ENCODE data around the gene ETS2. TPM values are rescaled to one million over a fixed set of nuclear protein-coding genes. Genes with fewer than 3 reads are reported as not detected.
"Not testable (repeated sequence)": the region's sequence is repeated elsewhere in the genome, so short reads cannot be mapped to it uniquely, and the experiment has no call there.

The ETS2 gene
- total RNA-seq, 1 donor from 2014 or later: 8.2 TPM

GRCh38 chr21:38837806-38838461 lies 32.2 kb downstream of the ETS2 start:
- no peak for DNase-seq (ENCODE audit: low read depth)

GRCh38 chr21:38838598-38839327 lies 33.0 kb downstream of the ETS2 start:
- no peak for DNase-seq (ENCODE audit: low read depth)

- peak; percentile 58 for DNase-seq (ENCODE audit: low read depth)
Measured at GRCh38 chr21:38839328-38840286, 33.9 kb downstream of the ETS2 start.

GRCh38 chr21:38840456-38841300 lies 34.9 kb downstream of the ETS2 start:
- DNase-seq (ENCODE audit: low read depth): no peak

- DNase-seq (ENCODE audit: low read depth): no peak
Measured at GRCh38 chr21:38841472-38841871, 35.7 kb downstream of the ETS2 start.

- no peak for DNase-seq (ENCODE audit: low read depth)
Measured at GRCh38 chr21:38842079-38842478, 36.4 kb downstream of the ETS2 start.

GRCh38 chr21:38843379-38843778 lies 37.6 kb downstream of the ETS2 start:
- DNase-seq (ENCODE audit: low read depth): no peak

GRCh38 chr21:38843806-38844503 lies 38.2 kb downstream of the ETS2 start:
- DNase-seq (ENCODE audit: low read depth): peak; percentile 14

GRCh38 chr21:38845374-38845773 lies 39.6 kb downstream of the ETS2 start:
- not testable (repeated sequence) for DNase-seq (ENCODE audit: low read depth)

- DNase-seq (ENCODE audit: low read depth): no peak
Measured at GRCh38 chr21:38847556-38847955, 41.8 kb downstream of the ETS2 start.

- DNase-seq (ENCODE audit: low read depth): no peak
Measured at GRCh38 chr21:38848187-38848609, 42.5 kb downstream of the ETS2 start.

- no peak for DNase-seq (ENCODE audit: low read depth)
Measured at GRCh38 chr21:38849776-38850175, 44.0 kb downstream of the ETS2 start.

GRCh38 chr21:38850277-38850951 lies 44.7 kb downstream of the ETS2 start:
- DNase-seq (ENCODE audit: low read depth): no peak

GRCh38 chr21:38851101-38851500 lies 45.4 kb downstream of the ETS2 start:
- DNase-seq (ENCODE audit: low read depth): no peak

GRCh38 chr21:38852278-38852677 lies 46.5 kb downstream of the ETS2 start:
- DNase-seq (ENCODE audit: low read depth): no peak

- DNase-seq (ENCODE audit: low read depth): no peak
Measured at GRCh38 chr21:38852708-38853107, 47.0 kb downstream of the ETS2 start.

- peak; percentile 98 for DNase-seq (ENCODE audit: low read depth)
Measured at GRCh38 chr21:38853421-38853919, 47.7 kb downstream of the ETS2 start.

- DNase-seq (ENCODE audit: low read depth): peak; percentile 75
Measured at GRCh38 chr21:38857152-38857825, 51.6 kb downstream of the ETS2 start.
